Dedifferentiated amniotic fluid mesenchymal stem cell (primary cell): ENCODE results near the gene HS3ST4.

Source experiments
- DNase-seq: peaks from one replicate; pipeline ENCODE4 v3.0.0-alpha.2; 2016; ENCODE audit errors: extremely low spot score

The HS3ST4 gene

DNA sequence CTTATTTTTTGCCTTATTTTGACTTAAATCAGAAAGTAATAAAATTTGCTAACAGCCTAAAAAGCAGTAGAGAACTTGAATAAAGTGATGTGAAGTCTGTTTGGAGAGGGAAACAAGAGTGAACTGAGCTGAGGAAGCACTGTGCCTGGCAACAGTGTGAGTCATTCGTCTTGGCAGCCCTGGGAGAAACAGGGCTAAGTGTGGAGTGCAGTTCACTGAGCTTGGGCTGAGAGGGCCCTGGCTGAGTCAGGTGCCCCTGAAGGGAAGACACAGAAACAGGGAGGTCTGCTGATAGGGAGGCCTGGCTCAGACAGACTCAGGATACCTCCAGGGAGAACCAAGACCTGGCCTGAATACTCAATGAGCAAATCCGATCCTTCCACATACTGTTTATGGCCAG, 132.1 kb downstream of the HS3ST4 start:
- no peak for DNase-seq

- DNase-seq = no peak
Measured at GRCh38 chr16:25827709-25828108, 135.9 kb downstream of the HS3ST4 start.

DNA sequence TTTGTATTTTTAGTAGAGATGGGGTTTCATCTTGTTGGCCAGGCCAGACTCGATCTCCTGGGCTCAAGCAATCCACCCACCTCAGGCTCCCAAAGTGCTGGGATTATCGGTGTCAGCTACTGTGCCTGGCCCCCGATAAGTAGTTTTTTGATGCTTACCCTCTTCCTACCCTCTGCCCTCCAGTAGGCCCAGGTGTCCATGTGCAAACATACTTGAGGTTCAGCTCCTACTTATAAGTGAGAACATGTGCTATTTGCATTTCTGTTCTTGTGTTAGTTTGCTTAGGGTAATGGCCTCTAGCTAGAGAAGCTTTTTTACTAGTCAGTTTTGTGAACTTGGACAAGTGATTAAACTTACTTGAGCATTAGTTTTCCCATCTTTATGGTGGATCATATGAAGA, 136.8 kb downstream of the HS3ST4 start:
- no peak for DNase-seq

GRCh38 chr16:25832291-25832690, 140.5 kb downstream of the HS3ST4 start:
- no peak for DNase-seq

- DNase-seq = no peak
Measured at GRCh38 chr16:25834101-25834500, 142.3 kb downstream of the HS3ST4 start.

DNA sequence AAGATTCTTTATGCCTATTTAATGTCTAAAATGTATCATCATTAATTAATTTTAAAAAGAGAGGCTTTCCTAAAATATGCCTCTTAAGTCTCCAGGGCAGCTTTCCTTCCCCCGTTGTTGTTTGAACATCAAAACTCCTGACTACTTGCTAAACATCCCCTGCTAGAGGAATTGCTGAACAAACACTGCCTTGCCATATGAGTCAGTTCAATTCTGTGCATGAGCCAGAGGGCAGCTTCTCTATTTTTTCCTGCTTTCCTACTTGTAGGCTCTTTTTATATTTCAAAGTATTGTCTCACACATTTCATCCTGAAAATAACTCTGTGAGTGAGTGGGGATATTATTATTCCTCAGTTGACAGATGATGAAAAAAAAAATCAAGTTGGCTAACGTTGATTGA, 143.4 kb downstream of the HS3ST4 start:
- DNase-seq = no peak

GRCh38 chr16:25838724-25839186, 147.0 kb downstream of the HS3ST4 start:
- peak; percentile 35 for DNase-seq

GRCh38 chr16:25841761-25842160, 150.0 kb downstream of the HS3ST4 start:
- no peak for DNase-seq

GRCh38 chr16:25845901-25846300, 154.1 kb downstream of the HS3ST4 start:
- no peak for DNase-seq

DNA sequence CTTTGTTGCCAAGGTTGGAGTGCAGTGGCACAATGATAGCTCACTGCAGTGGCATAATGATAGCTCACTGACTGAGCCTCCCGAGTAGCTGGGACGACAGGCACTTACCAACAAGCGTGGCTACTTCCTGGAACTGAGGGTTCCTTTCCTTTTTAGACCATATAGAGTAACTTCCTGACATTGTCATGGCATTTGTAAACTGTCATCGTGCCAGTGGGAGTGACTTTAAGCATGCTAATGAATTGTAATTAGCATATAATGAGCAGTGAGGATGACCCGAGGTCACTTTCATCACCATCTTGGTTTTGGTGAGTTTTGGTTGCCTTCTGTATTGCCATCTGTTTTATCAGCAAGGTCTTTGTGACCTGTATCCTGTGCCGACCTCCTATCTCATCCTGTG, 162.4 kb downstream of the HS3ST4 start:
- DNase-seq = no peak

DNA sequence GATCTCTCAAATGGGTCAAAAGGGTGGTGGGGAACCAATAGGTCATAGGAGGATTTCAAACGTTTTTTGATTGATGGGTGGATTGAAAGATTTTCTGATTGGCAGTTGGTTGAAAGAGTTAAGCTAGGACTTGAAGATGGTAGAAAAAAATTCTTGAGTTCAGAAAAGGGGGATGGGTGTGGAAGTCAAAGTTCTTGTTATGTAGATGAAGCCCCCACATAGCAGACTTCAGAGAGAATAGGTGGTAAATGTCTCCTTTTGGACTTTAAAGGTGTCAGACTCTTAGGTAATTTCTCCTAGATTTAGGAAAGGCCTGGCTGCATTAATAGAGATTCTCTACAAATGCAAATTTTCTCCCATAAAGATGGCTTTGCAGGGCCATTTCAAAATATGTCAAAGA, 163.3 kb downstream of the HS3ST4 start:
- DNase-seq = no peak

DNA sequence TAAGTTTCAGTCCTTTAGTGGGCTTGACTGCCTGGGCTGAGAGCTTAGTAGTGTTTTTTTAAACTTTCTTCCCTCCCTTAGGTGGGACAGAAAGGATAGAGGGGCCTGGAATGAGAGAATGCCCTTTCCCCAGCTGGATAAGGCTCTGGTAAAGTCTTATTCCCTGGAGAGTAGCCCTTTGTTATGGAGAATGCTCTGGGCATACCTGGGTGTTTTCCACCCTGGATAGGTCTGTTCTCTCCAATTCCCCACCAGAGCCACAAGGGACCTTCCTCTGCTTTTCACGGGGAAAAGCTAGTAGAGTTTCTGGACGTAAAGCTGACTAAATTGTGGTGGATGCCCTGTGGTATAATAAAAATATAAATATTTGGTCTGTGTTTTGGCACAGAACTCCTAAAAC, 164.1 kb downstream of the HS3ST4 start:
- DNase-seq = no peak

DNA sequence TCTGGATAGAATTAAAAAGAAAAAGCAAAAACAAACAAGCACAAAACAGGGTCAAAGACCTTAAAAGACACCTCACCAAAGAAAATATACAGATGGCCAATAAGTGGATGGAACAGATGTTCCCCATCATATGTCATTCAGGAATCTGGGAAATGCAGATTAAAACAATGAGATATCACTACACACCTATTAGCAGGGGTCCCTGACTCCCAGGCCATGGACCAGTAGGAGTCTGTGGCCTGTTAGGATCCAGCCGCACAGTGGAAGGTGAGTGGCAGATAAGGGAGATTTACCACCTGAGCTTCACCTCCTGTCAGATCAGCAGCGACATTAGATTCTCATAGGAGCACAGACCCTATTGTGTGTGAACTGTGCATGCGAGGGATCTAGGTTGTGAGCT, 167.9 kb downstream of the HS3ST4 start:
- DNase-seq = no peak

DNA sequence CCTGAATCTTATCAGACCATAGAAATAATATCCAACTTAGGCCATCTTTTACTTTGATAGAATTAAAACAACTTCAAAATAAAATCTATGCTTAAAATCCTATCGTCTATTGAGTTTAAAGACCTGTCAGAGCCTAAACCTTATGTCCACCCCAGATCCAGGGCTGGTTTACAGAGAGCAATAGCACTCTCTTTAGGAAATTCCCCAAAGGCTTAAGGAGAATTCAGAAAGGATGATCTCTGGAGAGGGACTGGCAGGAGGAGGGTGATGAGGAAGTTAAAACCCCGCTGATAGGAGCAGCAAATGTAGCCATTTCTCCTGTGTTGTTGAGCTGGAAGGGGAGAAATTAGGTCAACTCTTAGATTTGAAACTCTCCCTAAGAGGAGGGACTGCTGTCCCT, 175.3 kb downstream of the HS3ST4 start:
- DNase-seq = no peak

DNA sequence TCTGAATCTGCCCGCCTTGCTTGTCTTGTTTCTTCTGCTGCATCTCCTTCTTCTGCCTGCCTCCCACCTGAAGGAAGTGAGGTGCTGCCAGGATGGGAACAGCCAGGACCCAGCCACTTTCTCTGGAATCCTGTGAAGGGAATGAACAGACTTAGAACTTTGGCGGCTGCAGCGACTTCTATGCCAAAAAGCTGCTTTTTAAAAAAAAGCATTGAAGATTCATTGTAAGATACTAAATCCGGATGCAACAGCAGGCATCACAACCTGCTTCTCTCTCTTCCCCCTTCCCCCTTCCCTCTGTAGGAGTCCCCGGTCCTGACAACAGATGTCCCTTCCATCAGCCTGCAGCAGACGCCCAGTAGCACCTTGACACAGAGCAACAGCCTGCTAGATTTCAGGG, 176.3 kb downstream of the HS3ST4 start:
- DNase-seq = no peak

DNA sequence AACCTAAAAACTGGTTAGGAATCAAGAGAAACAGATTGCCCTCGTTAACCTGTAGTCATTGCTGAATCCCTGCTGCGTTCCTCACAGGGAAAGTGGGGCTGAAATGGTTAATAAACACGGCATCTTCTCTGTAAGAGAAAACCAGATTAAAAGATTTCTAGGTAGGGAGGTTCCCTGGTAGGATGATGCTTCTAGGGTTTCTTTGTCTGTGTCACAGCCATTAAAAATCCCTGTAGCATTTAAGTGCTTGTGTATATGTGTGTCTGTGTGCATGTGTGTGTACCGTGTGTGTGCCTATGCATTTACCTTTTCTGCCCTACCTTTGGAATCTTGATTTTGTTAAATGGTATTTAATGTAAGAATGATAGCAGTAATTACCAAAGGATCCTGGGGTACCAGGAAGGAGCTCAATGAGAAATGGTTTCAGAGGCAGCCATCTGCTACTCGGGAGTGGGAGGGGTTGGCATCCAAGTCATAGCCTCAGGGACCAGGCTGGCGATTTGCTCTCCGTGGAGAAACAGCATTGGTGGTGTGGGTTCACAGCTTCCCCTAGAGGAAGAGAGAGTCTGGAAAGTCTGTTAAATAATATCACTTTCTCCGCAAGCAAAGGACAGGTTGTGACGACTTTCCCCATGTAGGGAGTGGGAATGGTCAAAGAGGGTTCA, 177.1 kb downstream of the HS3ST4 start:
- no peak for DNase-seq

DNA sequence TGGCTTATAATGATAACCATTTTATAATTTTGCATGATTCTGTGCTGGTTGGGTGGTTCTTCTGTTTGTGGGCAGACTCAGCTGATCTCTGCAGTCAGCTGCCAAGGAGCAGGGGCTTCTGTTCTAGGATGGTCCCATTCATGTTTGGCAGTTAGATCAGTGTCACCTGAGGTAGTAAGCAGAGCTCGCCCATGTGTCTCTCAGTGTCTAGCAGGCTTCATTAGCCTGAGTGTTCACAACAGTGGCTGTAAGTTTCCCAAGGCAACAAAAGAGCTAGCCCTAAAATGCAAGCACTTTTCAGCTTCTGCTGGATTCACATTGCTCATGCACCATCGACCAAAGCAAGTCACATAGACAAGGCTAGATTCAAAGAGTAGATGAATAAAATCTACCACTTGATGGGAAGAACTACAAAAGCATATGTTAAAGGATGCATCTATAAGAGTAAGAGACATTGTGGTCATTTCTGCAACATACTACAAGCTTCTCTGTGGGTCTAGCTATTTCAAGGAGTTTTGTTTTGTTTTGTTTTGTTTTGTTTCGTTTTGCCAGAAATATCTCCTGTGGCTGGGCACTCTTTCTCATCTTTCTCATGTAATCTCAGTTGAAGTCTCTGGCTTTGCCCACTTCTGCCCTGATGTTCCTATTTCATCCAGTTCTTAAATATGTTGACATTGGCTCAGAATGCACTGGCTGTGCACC, 180.8 kb downstream of the HS3ST4 start:
- DNase-seq = no peak

GRCh38 chr16:25874196-25874595, 182.4 kb downstream of the HS3ST4 start:
- DNase-seq = no peak

DNA sequence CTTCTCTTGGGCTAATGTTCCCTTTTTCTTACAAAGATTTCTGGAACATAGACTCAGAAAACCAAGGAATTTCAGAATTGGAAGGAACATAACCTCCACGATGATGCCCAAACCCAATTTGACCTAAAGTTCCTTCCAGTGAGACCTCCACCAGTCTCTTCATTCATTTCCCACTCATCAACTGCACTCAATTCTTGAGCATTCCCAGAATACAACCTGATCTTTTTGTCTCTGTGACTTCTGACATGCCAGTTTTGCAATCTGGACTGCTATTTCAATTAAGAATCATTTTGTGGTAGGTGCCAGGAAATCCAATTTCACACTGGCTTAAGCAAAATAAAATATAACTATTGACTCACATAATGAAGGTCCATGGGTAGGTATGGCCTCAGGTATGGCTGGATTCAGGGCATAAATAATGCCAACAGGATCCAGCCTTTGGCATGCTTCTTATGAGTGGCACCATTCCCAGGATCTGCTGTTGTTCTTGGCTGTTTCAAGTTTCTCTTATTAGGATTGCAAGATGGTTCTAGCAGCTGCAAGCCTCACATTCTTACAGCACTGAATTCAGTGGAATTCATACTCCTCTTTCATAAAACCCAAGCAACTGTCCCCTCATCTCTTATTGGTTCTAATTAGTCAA, 184.3 kb downstream of the HS3ST4 start:
- no peak for DNase-seq

DNA sequence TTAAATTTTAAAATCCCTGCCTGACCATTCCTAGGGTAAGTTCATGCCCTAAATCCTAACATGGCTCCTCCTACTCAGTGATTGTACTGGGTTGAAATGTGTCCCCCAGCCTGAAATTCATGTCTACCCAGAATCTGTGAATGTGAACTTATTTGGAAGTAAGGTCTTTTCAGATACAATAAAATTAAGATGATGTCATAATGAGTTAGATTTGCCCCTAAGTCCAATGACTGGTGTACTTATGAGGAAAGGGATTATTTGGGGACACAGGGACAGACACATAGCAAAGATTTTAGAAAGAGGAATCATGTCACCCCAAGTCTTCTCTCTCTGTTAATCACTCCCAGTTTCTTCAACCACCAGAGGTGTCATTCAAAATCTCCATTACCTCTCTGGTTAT, 185.3 kb downstream of the HS3ST4 start:
- DNase-seq = no peak

- DNase-seq = no peak
Measured at GRCh38 chr16:25886598-25886997, 194.8 kb downstream of the HS3ST4 start.

DNA sequence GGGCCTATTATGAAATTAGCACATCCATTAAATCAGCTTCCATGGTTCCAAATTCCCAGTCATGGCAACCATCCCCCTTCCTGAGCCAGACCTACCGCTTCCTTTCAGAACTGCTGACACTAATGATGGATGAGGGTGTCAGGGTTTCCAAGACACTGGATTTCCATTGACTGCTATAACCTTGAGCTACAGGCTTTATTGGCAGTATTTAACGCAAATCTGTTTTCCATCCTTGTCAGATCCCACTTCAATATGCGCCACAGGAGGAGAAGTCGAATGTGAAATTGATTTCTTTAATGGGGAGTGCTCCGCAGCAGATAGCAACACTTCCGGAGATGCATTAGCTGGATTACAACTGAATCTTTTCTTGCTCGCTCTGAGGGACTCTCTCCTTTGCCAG, 197.1 kb downstream of the HS3ST4 start:
- no peak for DNase-seq

DNA sequence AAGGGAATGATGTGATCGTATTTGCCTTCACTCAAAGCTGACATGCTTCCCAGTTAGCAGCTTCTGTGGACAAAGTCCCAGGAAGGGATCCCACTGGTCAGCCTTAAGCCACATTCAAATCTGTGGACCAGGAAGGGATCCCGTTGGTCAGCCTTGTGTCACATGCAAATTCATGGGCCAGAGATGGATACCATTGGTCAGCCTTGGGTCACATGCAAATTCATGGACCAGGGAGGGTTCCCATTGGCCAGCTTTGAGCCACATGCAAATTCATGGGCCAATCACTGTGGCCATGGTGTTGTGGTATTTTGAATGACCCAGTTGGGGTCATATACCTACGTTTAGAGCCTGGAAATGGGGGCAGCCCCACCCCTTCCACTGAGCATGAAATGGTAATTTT, 201.6 kb downstream of the HS3ST4 start:
- no peak for DNase-seq
